Renal cortical epithelial cell (primary cell): ENCODE measurements around the gene TMTC1. TPM values are rescaled to one million over a fixed set of nuclear protein-coding genes. Genes with fewer than 3 reads are reported as not detected.

Experiments
- DNase-seq: peaks from one replicate; pipeline ENCODE4 v3.0.0-alpha.2; 2011; ENCODE audit warnings: low read depth
- total RNA-seq: library from RNA; depleted of rRNA; stranded (reverse); fragments of >200 nt; gene quantifications from 2 replicates; pipeline ENCODE4 v1.2.3, GENCODE V29; 2014

Gene TMTC1
- total RNA-seq, 1 donor from 2014 or later = 0.45 TPM

GRCh38 chr12:29780084-29780483 is 3.7 kb downstream of the TMTC1 start:
- no peak for DNase-seq

DNA sequence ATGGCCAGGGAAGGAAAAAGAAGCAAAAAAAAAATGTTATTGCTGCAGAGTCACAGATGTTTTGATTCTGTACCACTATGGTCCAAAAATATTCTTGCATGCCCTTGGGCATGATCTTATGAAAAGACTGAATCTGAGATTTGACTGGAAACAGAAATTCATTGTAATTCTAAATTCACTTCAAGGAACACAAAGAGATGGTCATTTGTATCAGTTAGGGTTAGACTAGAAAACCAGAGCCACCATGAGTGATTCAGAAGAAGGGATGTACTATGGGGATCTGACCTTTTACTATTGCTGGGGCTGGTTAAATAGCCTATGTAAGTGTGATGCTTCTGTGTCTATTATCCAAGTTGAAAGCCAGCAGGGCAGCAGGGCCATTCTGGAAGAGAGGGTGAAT is 5.2 kb downstream of the TMTC1 start:
- DNase-seq = no peak

DNA sequence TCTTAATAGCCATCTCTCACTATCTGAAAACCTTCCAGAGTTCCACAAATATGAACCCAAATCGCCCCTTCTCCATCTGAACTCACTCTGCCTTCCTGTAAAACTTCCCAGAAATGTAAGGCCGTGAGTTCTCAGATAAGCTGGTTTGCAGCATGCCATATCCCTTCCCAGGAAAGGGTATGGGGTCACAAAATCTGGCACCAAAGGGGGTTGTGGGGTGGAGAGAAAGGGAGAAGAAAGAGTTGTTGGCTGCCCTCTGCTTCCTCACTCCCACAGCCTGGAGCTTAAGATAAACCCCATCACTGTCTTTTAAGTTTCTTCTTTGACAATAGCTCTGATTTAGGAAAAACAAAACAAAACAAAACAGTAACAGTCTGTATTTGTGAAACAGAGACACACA is 10.7 kb downstream of the TMTC1 start:
- DNase-seq = no peak

GRCh38 chr12:29771786-29772185 is 12.0 kb downstream of the TMTC1 start:
- no peak for DNase-seq

DNA sequence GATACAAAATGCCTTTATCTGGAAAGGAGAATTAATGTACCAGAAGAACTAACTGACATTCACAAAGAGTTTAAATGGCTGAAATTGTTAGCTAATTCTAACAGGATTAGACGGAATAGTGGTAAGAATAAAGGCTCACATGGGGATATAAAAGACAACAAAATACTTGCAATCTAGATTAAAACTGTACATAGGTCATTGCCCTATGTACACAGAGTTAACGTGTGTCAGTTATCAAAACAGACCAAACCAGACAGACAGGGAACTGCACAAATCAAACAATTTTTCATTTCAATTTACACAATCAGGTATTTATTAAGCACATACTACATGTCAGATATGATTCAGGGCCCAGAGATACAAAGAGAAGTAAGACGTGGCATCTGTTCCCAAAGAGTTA is 12.6 kb downstream of the TMTC1 start:
- DNase-seq = no peak

GRCh38 chr12:29769162-29769858 is 14.4 kb downstream of the TMTC1 start:
- peak; percentile 4 for DNase-seq

GRCh38 chr12:29768372-29768771 is 15.4 kb downstream of the TMTC1 start:
- no peak for DNase-seq

GRCh38 chr12:29763301-29763683 is 20.4 kb downstream of the TMTC1 start:
- no peak for DNase-seq

GRCh38 chr12:29762637-29763300 is 21.0 kb downstream of the TMTC1 start:
- no peak for DNase-seq

GRCh38 chr12:29759950-29760349 is 23.8 kb downstream of the TMTC1 start:
- no peak for DNase-seq

- no peak for DNase-seq
These were observed 26.9 kb downstream of the TMTC1 start for GRCh38 chr12:29756741-29757390.

DNA sequence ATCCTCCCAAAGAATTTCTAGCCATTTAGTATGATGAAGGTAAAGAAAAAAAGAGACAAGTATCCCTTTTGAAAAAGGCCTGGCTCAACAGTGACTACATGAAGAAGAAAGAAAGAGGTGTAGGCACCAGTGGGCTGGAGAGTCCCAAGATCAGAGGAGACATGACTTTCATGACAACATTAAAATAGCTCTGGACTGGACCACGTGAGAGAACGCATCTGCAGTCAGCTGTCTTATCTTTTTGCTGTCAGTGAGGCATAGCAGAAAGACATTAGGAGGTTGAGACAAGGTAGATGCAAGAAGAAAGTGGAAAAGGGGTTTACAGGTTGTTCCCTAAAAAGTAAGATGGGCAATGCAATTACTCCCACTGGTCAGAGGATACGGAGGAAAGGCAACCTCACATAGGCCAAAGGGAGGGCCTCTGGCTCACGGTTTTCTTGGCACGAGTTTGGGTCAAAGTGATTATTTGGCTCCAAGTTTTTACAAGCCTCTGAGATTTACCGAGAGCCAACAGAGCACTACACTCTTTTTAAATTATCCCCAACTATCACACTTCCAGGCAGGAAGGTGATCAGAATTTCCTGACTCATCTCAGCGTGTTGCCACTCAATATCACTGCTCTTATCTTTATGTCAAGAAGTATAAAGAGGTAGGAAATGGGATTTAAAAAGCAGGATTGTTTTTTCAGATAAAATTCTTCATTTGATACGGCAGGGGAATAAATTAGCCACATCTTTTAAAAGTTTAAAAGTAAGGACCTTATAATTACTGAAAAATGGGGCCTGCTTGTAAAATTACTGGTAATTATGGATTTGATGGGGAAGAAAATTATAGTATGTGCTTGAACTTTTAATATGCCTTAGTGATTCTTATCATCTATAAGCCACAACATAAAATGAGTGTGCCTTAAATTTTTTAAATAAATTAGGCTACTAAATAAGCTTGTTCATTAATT is 29.2 kb downstream of the TMTC1 start:
- no peak for DNase-seq

DNA sequence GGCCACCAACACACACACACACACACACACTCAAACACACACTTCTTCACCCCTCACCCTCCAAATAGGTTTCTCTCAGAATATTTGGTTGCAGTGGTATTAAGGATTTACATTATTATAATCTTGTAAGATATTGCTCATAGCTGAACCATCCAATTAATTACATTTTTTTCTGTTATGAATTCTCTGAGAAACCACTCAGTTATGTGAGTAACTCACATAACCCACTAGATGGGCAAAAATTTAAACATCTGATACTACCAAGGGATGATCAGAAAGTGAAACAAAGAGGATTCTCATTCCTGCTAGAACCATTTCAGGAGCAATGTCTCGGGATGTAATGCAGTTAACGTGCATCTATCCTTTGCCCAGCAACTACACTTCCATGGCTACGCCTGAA is 31.6 kb downstream of the TMTC1 start:
- no peak for DNase-seq

GRCh38 chr12:29751676-29752075 is 32.1 kb downstream of the TMTC1 start:
- DNase-seq = no peak

DNA sequence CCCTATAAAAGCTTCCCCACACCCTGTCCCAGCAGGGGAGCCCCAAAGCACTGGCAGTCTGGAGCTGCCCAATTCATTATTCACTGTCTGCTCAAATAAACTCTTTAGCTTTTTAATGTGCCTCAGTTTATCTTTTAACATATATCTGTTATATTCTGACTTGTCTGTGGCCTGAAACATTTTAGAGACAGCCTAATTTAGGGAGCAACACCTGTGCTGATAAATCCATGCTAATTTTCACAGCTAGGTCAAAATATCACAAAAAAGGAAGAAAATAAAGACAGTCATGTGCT is 32.9 kb downstream of the TMTC1 start:
- DNase-seq = no peak

DNA sequence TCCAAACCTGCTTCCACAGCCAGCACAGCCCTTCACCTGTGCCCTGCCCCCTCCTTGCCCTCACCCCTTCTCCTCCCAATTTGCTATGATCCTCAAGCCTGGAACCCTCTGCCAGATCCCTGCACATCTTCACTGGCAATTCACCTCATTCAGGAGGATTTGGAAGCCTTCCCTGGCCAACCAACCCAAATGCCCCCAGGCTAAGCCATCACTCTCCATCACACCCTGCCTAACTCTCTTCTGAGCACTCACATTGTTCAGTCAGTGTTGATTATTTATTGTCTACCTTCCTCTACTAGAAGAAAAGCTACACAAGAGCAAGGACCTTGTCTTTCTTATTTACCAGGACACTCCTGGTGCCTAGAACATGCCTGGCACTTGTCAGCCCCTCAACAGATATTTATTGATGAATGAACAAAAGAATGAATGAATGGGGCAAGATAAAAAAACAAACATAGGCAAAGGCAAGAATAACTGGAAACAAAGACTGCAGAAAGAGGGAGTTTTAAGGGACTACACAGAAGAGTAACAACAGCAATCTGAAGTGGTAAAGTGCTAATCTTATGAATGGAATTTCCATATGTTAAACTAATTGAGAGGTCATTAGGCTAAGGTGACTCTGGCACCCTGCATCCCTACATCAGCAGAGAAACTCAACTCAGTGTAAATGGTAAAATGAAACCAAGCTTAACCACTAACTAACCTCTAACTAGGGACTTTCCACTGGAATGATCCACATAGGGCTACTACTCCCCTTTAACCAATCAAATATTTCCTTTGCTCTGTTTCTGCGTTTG is 33.4 kb downstream of the TMTC1 start:
- DNase-seq = no peak

DNA sequence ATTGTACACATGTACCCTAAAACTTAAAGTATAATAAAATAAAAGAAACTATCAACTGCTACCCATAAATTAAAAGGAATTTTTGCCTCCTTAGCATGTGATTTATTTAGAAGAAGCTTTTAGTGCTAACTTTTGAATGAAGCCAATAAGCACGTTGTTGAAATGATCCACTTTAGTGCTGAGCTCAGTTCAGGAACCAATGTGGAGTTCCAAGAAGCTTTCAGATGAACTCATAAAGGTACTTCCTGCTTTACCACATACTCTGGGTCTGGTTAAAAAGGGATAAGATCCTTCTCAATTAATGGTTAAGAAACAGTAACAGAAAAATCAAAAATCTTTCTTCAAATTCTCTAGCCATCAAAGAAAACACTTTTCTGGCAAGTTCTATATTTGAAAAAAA is 39.4 kb downstream of the TMTC1 start:
- no peak for DNase-seq

GRCh38 chr12:29743801-29744200 is 39.9 kb downstream of the TMTC1 start:
- no peak for DNase-seq

- no peak for DNase-seq
These were observed 40.7 kb downstream of the TMTC1 start for GRCh38 chr12:29743077-29743476.

DNA sequence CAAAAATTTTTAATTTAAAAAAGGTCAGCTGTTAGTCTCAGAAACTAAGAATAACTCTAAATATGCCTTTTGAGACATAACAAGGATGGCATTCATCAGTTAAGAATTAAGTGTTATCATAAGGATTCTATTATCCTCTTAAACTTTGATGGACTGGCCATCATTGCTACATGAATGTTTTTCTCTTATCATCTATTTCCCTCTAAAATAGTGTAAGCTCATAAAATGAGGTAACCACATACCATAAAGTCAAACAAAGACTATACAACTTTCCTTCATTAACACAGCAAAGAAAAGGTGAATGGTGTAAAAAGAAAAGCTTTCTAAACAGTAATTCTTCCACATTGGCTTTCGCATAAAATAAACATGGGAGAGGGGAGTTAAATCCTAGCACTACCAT is 41.1 kb downstream of the TMTC1 start:
- no peak for DNase-seq
